WTC11 (cell line): ENCODE measurements around the gene TMEM108. TPM values are rescaled to one million over a fixed set of nuclear protein-coding genes. Genes with fewer than 3 reads are reported as not detected.

Experiments used
- CREB1 ChIP-seq: sonication (generic); formaldehyde crosslinking; IDR thresholded peaks from 2 replicates; pipeline ENCODE4 v1.8.0; 2023; ENCODE audit warnings: mild to moderate bottlenecking, missing genetic modification reagents
- ELF4 ChIP-seq: sonication (generic); formaldehyde crosslinking; IDR thresholded peaks from 2 replicates; pipeline ENCODE4 v1.8.1; 2022; ENCODE audit warnings: low read depth, mild to moderate bottlenecking, moderate library complexity, missing genetic modification reagents
- FOXJ3 ChIP-seq: sonication (generic); formaldehyde crosslinking; IDR thresholded peaks from 2 replicates; pipeline ENCODE4 v1.9.0; 2021; ENCODE audit warnings: missing genetic modification reagents, mild to moderate bottlenecking, borderline replicate concordance
- GABPB1 ChIP-seq: sonication (generic); formaldehyde crosslinking; IDR thresholded peaks from 2 replicates; pipeline ENCODE4 v1.8.1; 2023; ENCODE audit warnings: mild to moderate bottlenecking, missing genetic modification reagents
- HMGXB4 ChIP-seq: sonication (generic); formaldehyde crosslinking; IDR thresholded peaks from 2 replicates; pipeline ENCODE4 v1.8.1; 2023; ENCODE audit warnings: mild to moderate bottlenecking, moderate library complexity, missing genetic modification reagents
- IRF2 ChIP-seq: sonication (generic); formaldehyde crosslinking; IDR thresholded peaks from 2 replicates; pipeline ENCODE4 v1.8.0; 2022; ENCODE audit warnings: low read depth, missing genetic modification reagents, borderline replicate concordance
- JAZF1 ChIP-seq: fragments of 250-450 bp; sonication (Bioruptor Pico); IDR thresholded peaks from 2 replicates; pipeline ENCODE4 v1.9.0; 2021; ENCODE audit warnings: moderate library complexity, mild to moderate bottlenecking, inconsistent platforms
- KAT7 ChIP-seq: sonication (generic); formaldehyde crosslinking; IDR thresholded peaks from 2 replicates; pipeline ENCODE4 v1.8.1; 2023; ENCODE audit warnings: missing genetic modification reagents, mild to moderate bottlenecking, borderline replicate concordance
- MYBL2 ChIP-seq: sonication (generic); formaldehyde crosslinking; IDR thresholded peaks from 2 replicates; pipeline ENCODE4 v1.8.1; 2023; ENCODE audit warnings: mild to moderate bottlenecking, moderate library complexity, missing genetic modification reagents
- NFATC4 ChIP-seq: fragments of 250-450 bp; sonication (Bioruptor Pico); IDR thresholded peaks from 2 replicates; pipeline ENCODE4 v1.9.0; 2021; ENCODE audit warnings: mild to moderate bottlenecking
- NFYB ChIP-seq: sonication (generic); formaldehyde crosslinking; conservative IDR thresholded peaks from 2 replicates; pipeline ENCODE4 v1.8.0; 2022; ENCODE audit warnings: low read depth, missing genetic modification reagents
- PRDM15 ChIP-seq: sonication (generic); formaldehyde crosslinking; IDR thresholded peaks from 2 replicates; pipeline ENCODE4 v1.8.0; 2022; ENCODE audit warnings: missing genetic modification reagents
- PREB ChIP-seq: sonication (generic); formaldehyde crosslinking; IDR thresholded peaks from 2 replicates; pipeline ENCODE4 v1.8.1; 2022; ENCODE audit warnings: mild to moderate bottlenecking, missing genetic modification reagents, moderate library complexity, borderline replicate concordance
- SMAD4 ChIP-seq: sonication (generic); formaldehyde crosslinking; IDR thresholded peaks from 2 replicates; pipeline ENCODE4 v1.8.0; 2022; ENCODE audit warnings: mild to moderate bottlenecking, missing genetic modification reagents
- TEAD4 ChIP-seq: sonication (generic); formaldehyde crosslinking; IDR thresholded peaks from 2 replicates; pipeline ENCODE4 v1.8.0; 2022; ENCODE audit warnings: mild to moderate bottlenecking, missing genetic modification reagents
- ZBTB21 ChIP-seq: sonication (generic); formaldehyde crosslinking; IDR thresholded peaks from 2 replicates; pipeline ENCODE4 v1.8.1; 2023; ENCODE audit warnings: mild to moderate bottlenecking, missing genetic modification reagents, borderline replicate concordance
- ZNF263 ChIP-seq: sonication (generic); formaldehyde crosslinking; IDR thresholded peaks from 2 replicates; pipeline ENCODE4 v1.8.1; 2022; ENCODE audit warnings: low read depth, mild to moderate bottlenecking, moderate library complexity, missing genetic modification reagents
- ZNF317 ChIP-seq: sonication (generic); formaldehyde crosslinking; IDR thresholded peaks from 2 replicates; pipeline ENCODE4 v1.8.1; 2023; ENCODE audit warnings: low read depth, mild to moderate bottlenecking, moderate library complexity, missing genetic modification reagents, borderline replicate concordance
- total RNA-seq: library from RNA; stranded (reverse); gene quantifications from 3 replicates; pipeline ENCODE4 v1.2.3, GENCODE V29; 2021
- TF ChIP-seq, protein P1 (sequence below): fragments of 250-450 bp; sonication (Bioruptor Pico); IDR thresholded peaks from 2 replicates; pipeline ENCODE4 v1.9.0; 2021; ENCODE audit warnings: moderate library complexity, mild to moderate bottlenecking, inconsistent platforms, borderline replicate concordance
- TF ChIP-seq, protein P2 (sequence below): sonication (generic); formaldehyde crosslinking; IDR thresholded peaks from 2 replicates; pipeline ENCODE4 v1.8.1; 2023; ENCODE audit warnings: mild to moderate bottlenecking, missing genetic modification reagents, borderline replicate concordance
- TF ChIP-seq, protein P3 (sequence below): sonication (generic); formaldehyde crosslinking; IDR thresholded peaks from 2 replicates; pipeline ENCODE4 v1.8.0; 2022; ENCODE audit warnings: mild to moderate bottlenecking, missing genetic modification reagents
- TF ChIP-seq, protein P4 (sequence below): fragments of 200-600 bp; IDR thresholded peaks from 2 replicates; pipeline ENCODE4 v1.8.0; 2022; ENCODE audit warnings: antibody characterized with exemption

The TMEM108 gene
- total RNA-seq, 1 experiment from 2014 or later, result 14.7 TPM

- TF ChIP-seq CREB1 (CRISPR knock-in tag) (peak; percentile 49; the same call in 1 of the 2 replicates), HMGXB4 (peak; percentile 77; the same call in 1 of the 2 replicates), IRF2 (CRISPR knock-in tag) (no peak), ELF4 (no peak), TEAD4 (CRISPR knock-in tag) (no peak; the same call in 1 of the 2 replicates), PREB (CRISPR knock-in tag) (no peak), FOXJ3 (CRISPR knock-in tag) (no peak), SMAD4 (CRISPR knock-in tag) (no peak), PRDM15 (CRISPR knock-in tag) (no peak), ZBTB21 (CRISPR knock-in tag) (0 out of 2 replicates have a peak, but pooled peaks have one; percentile 15), NFYB (peak; percentile 89), KAT7 (CRISPR knock-in tag) (no peak), JAZF1 (CRISPR knock-in tag) (no peak), GABPB1 (CRISPR knock-in tag) (no peak), ZNF263 (CRISPR knock-in tag) (0 out of 2 replicates have a peak, but pooled peaks have one; percentile 18), ZNF317 (CRISPR knock-in tag) (peak; percentile 60; the same call in 1 of the 2 replicates), MYBL2 (CRISPR knock-in tag) (peak; percentile 37; the same call in 1 of the 2 replicates), NFATC4 (CRISPR knock-in tag) (no peak)
- TF ChIP-seq, protein P1, sequence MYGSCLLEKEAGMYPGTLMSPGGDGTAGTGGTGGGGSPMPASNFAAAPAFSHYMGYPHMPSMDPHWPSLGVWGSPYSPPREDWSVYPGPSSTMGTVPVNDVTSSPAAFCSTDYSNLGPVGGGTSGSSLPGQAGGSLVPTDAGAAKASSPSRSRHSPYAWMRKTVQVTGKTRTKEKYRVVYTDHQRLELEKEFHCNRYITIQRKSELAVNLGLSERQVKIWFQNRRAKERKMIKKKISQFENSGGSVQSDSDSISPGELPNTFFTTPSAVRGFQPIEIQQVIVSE (CRISPR knock-in tag), result no peak
- TF ChIP-seq, protein P2, sequence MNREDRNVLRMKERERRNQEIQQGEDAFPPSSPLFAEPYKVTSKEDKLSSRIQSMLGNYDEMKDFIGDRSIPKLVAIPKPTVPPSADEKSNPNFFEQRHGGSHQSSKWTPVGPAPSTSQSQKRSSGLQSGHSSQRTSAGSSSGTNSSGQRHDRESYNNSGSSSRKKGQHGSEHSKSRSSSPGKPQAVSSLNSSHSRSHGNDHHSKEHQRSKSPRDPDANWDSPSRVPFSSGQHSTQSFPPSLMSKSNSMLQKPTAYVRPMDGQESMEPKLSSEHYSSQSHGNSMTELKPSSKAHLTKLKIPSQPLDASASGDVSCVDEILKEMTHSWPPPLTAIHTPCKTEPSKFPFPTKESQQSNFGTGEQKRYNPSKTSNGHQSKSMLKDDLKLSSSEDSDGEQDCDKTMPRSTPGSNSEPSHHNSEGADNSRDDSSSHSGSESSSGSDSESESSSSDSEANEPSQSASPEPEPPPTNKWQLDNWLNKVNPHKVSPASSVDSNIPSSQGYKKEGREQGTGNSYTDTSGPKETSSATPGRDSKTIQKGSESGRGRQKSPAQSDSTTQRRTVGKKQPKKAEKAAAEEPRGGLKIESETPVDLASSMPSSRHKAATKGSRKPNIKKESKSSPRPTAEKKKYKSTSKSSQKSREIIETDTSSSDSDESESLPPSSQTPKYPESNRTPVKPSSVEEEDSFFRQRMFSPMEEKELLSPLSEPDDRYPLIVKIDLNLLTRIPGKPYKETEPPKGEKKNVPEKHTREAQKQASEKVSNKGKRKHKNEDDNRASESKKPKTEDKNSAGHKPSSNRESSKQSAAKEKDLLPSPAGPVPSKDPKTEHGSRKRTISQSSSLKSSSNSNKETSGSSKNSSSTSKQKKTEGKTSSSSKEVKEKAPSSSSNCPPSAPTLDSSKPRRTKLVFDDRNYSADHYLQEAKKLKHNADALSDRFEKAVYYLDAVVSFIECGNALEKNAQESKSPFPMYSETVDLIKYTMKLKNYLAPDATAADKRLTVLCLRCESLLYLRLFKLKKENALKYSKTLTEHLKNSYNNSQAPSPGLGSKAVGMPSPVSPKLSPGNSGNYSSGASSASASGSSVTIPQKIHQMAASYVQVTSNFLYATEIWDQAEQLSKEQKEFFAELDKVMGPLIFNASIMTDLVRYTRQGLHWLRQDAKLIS (CRISPR knock-in tag), result no peak
- TF ChIP-seq, protein P3, sequence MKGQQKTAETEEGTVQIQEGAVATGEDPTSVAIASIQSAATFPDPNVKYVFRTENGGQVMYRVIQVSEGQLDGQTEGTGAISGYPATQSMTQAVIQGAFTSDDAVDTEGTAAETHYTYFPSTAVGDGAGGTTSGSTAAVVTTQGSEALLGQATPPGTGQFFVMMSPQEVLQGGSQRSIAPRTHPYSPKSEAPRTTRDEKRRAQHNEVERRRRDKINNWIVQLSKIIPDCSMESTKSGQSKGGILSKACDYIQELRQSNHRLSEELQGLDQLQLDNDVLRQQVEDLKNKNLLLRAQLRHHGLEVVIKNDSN (CRISPR knock-in tag), result peak; percentile 98
- TF ChIP-seq, protein P4, sequence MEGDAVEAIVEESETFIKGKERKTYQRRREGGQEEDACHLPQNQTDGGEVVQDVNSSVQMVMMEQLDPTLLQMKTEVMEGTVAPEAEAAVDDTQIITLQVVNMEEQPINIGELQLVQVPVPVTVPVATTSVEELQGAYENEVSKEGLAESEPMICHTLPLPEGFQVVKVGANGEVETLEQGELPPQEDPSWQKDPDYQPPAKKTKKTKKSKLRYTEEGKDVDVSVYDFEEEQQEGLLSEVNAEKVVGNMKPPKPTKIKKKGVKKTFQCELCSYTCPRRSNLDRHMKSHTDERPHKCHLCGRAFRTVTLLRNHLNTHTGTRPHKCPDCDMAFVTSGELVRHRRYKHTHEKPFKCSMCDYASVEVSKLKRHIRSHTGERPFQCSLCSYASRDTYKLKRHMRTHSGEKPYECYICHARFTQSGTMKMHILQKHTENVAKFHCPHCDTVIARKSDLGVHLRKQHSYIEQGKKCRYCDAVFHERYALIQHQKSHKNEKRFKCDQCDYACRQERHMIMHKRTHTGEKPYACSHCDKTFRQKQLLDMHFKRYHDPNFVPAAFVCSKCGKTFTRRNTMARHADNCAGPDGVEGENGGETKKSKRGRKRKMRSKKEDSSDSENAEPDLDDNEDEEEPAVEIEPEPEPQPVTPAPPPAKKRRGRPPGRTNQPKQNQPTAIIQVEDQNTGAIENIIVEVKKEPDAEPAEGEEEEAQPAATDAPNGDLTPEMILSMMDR, result no peak
Observed at GRCh38 chr3:133038089-133038730, at the start of gene TMEM108 (continued).
